Lower leg skin (tissue), 3 donors: Measurements from ENCODE around the gene NYAP2.

ENCODE experiments used
- POLR2A ChIP-seq, 2 donors: fragments of 450-650 bp; IDR thresholded peaks; one replicate each; pipeline ENCODE4 v1.6.1; 2016 to 2017; ENCODE audit warnings: antibody characterized with exemption in 2 of 2, mild to moderate bottlenecking in 1 of 2, moderate library complexity in 1 of 2
- TF ChIP-seq, protein P1 (sequence below), 3 donors: fragments of 450-650 bp; IDR thresholded peaks; one replicate each; pipeline ENCODE4 v1.5.1; 2016; ENCODE audit warnings: antibody characterized with exemption in 3 of 3, mild to moderate bottlenecking in 3 of 3, moderate library complexity in 2 of 3

DNA sequence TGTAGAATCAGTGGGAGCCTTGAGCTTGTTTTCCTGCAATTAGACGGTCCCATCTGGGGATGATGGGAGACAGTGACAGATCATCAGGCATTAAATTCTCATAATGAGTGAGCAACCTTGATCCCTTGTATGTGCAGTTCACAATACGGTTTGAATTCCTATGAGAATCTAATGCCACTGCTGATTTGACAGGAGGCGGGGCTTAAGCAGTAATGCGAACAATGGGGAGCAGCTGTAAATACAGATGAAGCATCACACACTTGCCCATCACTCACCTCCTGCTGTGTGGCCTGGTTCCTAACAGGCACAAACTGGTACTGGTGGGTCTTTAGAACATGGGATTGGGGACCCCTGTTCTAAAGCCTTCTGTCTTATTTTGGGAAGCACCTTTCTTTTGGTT is 17.9 kb upstream of the NYAP2 start:
- TF ChIP-seq, protein P1, sequence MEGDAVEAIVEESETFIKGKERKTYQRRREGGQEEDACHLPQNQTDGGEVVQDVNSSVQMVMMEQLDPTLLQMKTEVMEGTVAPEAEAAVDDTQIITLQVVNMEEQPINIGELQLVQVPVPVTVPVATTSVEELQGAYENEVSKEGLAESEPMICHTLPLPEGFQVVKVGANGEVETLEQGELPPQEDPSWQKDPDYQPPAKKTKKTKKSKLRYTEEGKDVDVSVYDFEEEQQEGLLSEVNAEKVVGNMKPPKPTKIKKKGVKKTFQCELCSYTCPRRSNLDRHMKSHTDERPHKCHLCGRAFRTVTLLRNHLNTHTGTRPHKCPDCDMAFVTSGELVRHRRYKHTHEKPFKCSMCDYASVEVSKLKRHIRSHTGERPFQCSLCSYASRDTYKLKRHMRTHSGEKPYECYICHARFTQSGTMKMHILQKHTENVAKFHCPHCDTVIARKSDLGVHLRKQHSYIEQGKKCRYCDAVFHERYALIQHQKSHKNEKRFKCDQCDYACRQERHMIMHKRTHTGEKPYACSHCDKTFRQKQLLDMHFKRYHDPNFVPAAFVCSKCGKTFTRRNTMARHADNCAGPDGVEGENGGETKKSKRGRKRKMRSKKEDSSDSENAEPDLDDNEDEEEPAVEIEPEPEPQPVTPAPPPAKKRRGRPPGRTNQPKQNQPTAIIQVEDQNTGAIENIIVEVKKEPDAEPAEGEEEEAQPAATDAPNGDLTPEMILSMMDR (IDR thresholded peaks at IDR 0.05) = no peak
- no peak for TF ChIP-seq POLR2A (IDR thresholded peaks at IDR 0.05)
